GM21723 (cell line): ENCODE data around the gene MAP3K14.
A peak's percentile ranks its signal among the peaks of the same experiment; 100 is the strongest.

Experiments used
- ATAC-seq: cut with Tn5 transposase; IDR thresholded peaks from one replicate; pipeline ENCODE4 v1.9.1; 2021; ENCODE audit warnings: mild to moderate bottlenecking, moderate library complexity; ENCODE audit not compliant: unreplicated experiment

MAP3K14 gene

GRCh38 chr17:45317111-45317928 lies 500 bp upstream of the MAP3K14 start:
- peak; percentile 65 for ATAC-seq

GRCh38 chr17:45315648-45316433 lies 979 bp downstream of the MAP3K14 start:
- ATAC-seq: no peak

- no peak for ATAC-seq
Measured at GRCh38 chr17:45314741-45315647, 1.8 kb downstream of the MAP3K14 start.

- no peak for ATAC-seq
Measured at GRCh38 chr17:45313996-45314740, 2.7 kb downstream of the MAP3K14 start.

- ATAC-seq: no peak
Measured at GRCh38 chr17:45313421-45313771, 3.4 kb downstream of the MAP3K14 start.

GRCh38 chr17:45312477-45313420 lies 4.1 kb downstream of the MAP3K14 start:
- ATAC-seq: no peak

- peak; percentile 33 for ATAC-seq
Measured at GRCh38 chr17:45311760-45312476, 4.9 kb downstream of the MAP3K14 start.

- ATAC-seq: no peak
Measured at GRCh38 chr17:45311401-45311759, 5.4 kb downstream of the MAP3K14 start.

- no peak for ATAC-seq
Measured at GRCh38 chr17:45310380-45311324, 6.2 kb downstream of the MAP3K14 start.

GRCh38 chr17:45309400-45309799 lies 7.4 kb downstream of the MAP3K14 start:
- ATAC-seq: no peak

- no peak for ATAC-seq
Measured at GRCh38 chr17:45308840-45309239, 8.0 kb downstream of the MAP3K14 start.

- no peak for ATAC-seq
Measured at GRCh38 chr17:45308016-45308365, 8.8 kb downstream of the MAP3K14 start.

- ATAC-seq: peak; percentile 38
Measured at GRCh38 chr17:45307290-45308015, 9.4 kb downstream of the MAP3K14 start.

GRCh38 chr17:45306623-45307022 lies 10.2 kb downstream of the MAP3K14 start:
- ATAC-seq: no peak

- no peak for ATAC-seq
Measured at GRCh38 chr17:45306094-45306493, 10.7 kb downstream of the MAP3K14 start.

GRCh38 chr17:45305530-45306087 lies 11.2 kb downstream of the MAP3K14 start:
- no peak for ATAC-seq
